Erythroblast (primary cell): ENCODE results near the gene FTO.

Source experiments
- GATA1 ChIP-seq: IDR thresholded peaks from 2 replicates; pipeline ENCODE4 v1.6.1; 2011; ENCODE audit warnings: low read depth, mild to moderate bottlenecking, control low read depth, low read length, moderate library complexity
- POLR2A ChIP-seq: IDR thresholded peaks from 2 replicates; pipeline ENCODE4 v1.6.1; 2011; ENCODE audit warnings: mild to moderate bottlenecking, low read length

DNA sequence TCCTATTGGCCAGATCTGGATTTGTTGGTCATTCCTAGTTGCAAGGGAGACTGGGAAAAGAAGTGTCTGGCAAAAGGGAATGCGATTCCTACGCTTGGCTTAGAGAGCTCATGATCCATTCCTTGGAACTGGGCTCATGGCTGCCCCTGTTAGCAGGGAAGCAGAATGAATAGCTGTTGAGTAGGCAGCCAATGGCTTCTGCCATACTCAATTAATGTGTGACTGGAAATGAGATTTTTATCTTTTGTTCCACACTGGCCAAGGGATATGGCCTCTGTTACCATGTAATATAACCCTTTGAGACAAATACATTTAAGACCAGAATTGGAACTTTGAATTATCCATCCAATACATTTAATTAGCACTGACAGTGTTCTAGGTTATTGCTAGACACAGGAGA, 31.0 kb downstream of the FTO start:
- TF ChIP-seq GATA1, result no peak
- TF ChIP-seq POLR2A, result no peak
